ENCODE results near the gene MCCC2.
"Not testable (repeated sequence)": the region's sequence is repeated elsewhere in the genome, so short reads cannot be mapped to it uniquely, and the experiment has no call there.

The MCCC2 gene

DNA sequence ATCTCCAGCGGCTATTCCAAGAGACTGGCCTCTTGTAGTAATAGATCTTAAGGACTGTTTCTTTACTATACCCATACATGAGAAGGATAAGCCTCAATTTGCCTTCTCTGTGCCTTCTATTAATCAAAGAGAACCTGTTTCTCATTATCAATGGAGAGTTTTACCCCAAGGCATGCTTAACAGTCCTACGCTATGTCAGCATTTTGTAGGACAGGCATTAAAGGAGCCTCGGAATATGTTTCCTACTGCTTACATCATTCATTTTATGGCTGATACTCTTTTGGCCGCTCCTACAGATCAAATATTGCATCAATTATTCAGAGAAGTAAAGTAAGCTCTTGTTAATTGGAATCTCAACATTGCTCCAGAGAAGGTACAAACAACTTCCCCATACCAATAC is 11.6 kb upstream of the MCCC2 start:
- not testable (repeated sequence) for H3K9me3 ChIP-seq (ENCODE audit: control insufficient read depth, low read length); H3K27me3 ChIP-seq (ENCODE audit: control insufficient read depth, insufficient read depth, low read length, poor library complexity, severe bottlenecking); H3K36me3 ChIP-seq (ENCODE audit: control insufficient read depth, insufficient read depth, low read length); H3K27ac ChIP-seq (ENCODE audit: insufficient read depth, low read depth, low read length, poor library complexity, severe bottlenecking); H3K4me1 ChIP-seq (ENCODE audit: control insufficient read depth, insufficient read depth, low read length); H3K4me3 ChIP-seq (ENCODE audit: insufficient read depth, low read depth, low read length)
- WGBS, 2 experiments, result 98 to 99% methylated on average over 4 of the region's 4 CpGs

GRCh38 chr5:71576241-71576640 is 10.9 kb upstream of the MCCC2 start:
- no peaks in the 10 kb centered on the region for H3K9me3 ChIP-seq (ENCODE audit: control insufficient read depth, low read length)
- no peaks in the 10 kb centered on the region for H3K27me3 ChIP-seq (ENCODE audit: control insufficient read depth, insufficient read depth, low read length, poor library complexity, severe bottlenecking)
- WGBS, 2 experiments, result 97 to 100% methylated on average over 3 of the region's 3 CpGs
- no peak overlapping the region for H3K27ac ChIP-seq (ENCODE audit: insufficient read depth, low read depth, low read length, poor library complexity, severe bottlenecking)
- no peaks in the 10 kb centered on the region for H3K4me1 ChIP-seq (ENCODE audit: control insufficient read depth, insufficient read depth, low read length)
- no peak overlapping the region for H3K4me3 ChIP-seq (ENCODE audit: insufficient read depth, low read depth, low read length)
- no peaks in the 10 kb centered on the region for H3K36me3 ChIP-seq (ENCODE audit: control insufficient read depth, insufficient read depth, low read length)

- H3K36me3 ChIP-seq (ENCODE audit: control insufficient read depth, insufficient read depth, low read length); H3K27ac ChIP-seq (ENCODE audit: insufficient read depth, low read depth, low read length, poor library complexity, severe bottlenecking); H3K27me3 ChIP-seq (ENCODE audit: control insufficient read depth, insufficient read depth, low read length, poor library complexity, severe bottlenecking); H3K9me3 ChIP-seq (ENCODE audit: control insufficient read depth, low read length); H3K4me1 ChIP-seq (ENCODE audit: control insufficient read depth, insufficient read depth, low read length); H3K4me3 ChIP-seq (ENCODE audit: insufficient read depth, low read depth, low read length): not testable (repeated sequence)
- 94 to 95% methylated on average over 5 to 6 of the region's 6 CpGs for WGBS, 2 experiments
These were observed 9.3 kb upstream of the MCCC2 start for GRCh38 chr5:71577839-71578238.

- H3K4me3 ChIP-seq (ENCODE audit: insufficient read depth, low read depth, low read length), result no peak overlapping the region
- 92 to 94% methylated on average over 4 of the region's 4 CpGs for WGBS, 2 experiments
- H3K27ac ChIP-seq (ENCODE audit: insufficient read depth, low read depth, low read length, poor library complexity, severe bottlenecking), result no peak overlapping the region
These were observed 4.1 kb upstream of the MCCC2 start for GRCh38 chr5:71582945-71583584.

DNA sequence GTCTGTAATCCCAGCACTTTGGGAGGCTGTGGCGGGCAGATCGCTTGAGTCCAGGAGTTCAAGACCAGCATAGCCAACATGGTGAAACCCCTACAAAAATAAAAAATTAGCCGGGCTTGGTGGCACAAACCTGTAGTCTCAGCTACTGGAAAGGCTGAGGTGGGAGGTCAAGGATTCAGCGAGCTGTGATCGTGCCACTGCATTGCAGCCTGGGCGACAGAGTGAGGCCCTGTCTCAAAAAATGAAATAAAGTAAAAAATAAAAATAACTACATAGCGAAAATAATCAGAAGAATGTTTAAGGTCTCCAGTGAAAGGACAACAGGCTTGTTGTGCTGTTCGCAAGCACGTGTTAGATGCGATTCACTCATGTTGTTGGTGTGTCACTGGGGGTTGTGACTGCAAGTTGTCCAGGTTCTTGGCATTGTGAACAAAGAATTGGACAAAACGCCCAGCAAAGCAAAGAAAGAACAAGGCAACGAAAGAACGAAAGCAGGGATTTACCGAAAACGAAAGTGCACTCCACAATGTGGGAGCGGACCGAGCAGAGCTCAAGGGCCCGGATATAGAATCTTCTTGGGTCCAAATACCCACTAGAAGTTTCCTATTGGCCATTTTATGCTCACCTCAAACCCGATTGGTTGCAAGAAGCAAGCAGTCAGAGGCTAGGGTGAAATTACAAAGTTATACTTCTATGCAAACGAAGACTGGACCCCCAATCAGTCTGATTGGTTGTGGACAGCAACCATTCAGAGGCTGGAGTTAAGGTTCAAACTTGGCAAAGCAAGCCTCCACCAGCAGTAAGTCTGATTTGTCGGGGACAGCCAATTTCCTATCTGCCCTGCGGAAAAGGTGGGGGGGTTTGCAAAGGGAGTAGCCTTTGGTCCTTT is 844 bp upstream of the MCCC2 start:
- Histone ChIP-seq H3K36me3 (ENCODE audit: control insufficient read depth, insufficient read depth, low read length) (no peaks in the 10 kb centered on the region), H3K27ac (ENCODE audit: insufficient read depth, low read depth, low read length, poor library complexity, severe bottlenecking) (no peak overlapping the region), H3K4me3 (ENCODE audit: insufficient read depth, low read depth, low read length) (peak overlapping the region; percentile 73), H3K27me3 (ENCODE audit: control insufficient read depth, insufficient read depth, low read length, poor library complexity, severe bottlenecking) (no peaks in the 10 kb centered on the region), H3K9me3 (ENCODE audit: control insufficient read depth, low read length) (no peaks in the 10 kb centered on the region), H3K4me1 (ENCODE audit: control insufficient read depth, insufficient read depth, low read length) (no peaks in the 10 kb centered on the region)
- 90% methylated on average over 22 of the region's 22 CpGs for WGBS, 2 experiments

More at GRCh38 chr5:71582945-71583584, 4.1 kb upstream of the MCCC2 start:
- Histone ChIP-seq H3K4me1 (ENCODE audit: control insufficient read depth, insufficient read depth, low read length) (no peaks in the 10 kb centered on the region), H3K9me3 (ENCODE audit: control insufficient read depth, low read length) (no peaks in the 10 kb centered on the region), H3K36me3 (ENCODE audit: control insufficient read depth, insufficient read depth, low read length) (no peaks in the 10 kb centered on the region), H3K27me3 (ENCODE audit: control insufficient read depth, insufficient read depth, low read length, poor library complexity, severe bottlenecking) (no peaks in the 10 kb centered on the region)

- Histone ChIP-seq H3K27me3 (ENCODE audit: control insufficient read depth, insufficient read depth, low read length, poor library complexity, severe bottlenecking) (no peaks in the 10 kb centered on the region), H3K36me3 (ENCODE audit: control insufficient read depth, insufficient read depth, low read length) (no peaks in the 10 kb centered on the region), H3K9me3 (ENCODE audit: control insufficient read depth, low read length) (no peaks in the 10 kb centered on the region), H3K27ac (ENCODE audit: insufficient read depth, low read depth, low read length, poor library complexity, severe bottlenecking) (peak overlapping the region; percentile 69), H3K4me3 (ENCODE audit: insufficient read depth, low read depth, low read length) (peak overlapping the region; percentile 73), H3K4me1 (ENCODE audit: control insufficient read depth, insufficient read depth, low read length) (no peaks in the 10 kb centered on the region)
- WGBS, 2 experiments, result 75 to 78% methylated on average over 18 to 19 of the region's 19 CpGs
These were observed 809 bp downstream of the MCCC2 start for GRCh38 chr5:71587766-71588532.

- Histone ChIP-seq H3K36me3 (ENCODE audit: control insufficient read depth, insufficient read depth, low read length) (no peaks in the 10 kb centered on the region), H3K27me3 (ENCODE audit: control insufficient read depth, insufficient read depth, low read length, poor library complexity, severe bottlenecking) (no peaks in the 10 kb centered on the region), H3K4me3 (ENCODE audit: insufficient read depth, low read depth, low read length) (no peak overlapping the region), H3K9me3 (ENCODE audit: control insufficient read depth, low read length) (no peaks in the 10 kb centered on the region), H3K27ac (ENCODE audit: insufficient read depth, low read depth, low read length, poor library complexity, severe bottlenecking) (no peak overlapping the region), H3K4me1 (ENCODE audit: control insufficient read depth, insufficient read depth, low read length) (no peaks in the 10 kb centered on the region)
- 96 to 97% methylated on average over 2 of the region's 2 CpGs for WGBS, 2 experiments
These were observed 1.4 kb downstream of the MCCC2 start for GRCh38 chr5:71588533-71588885.

- H3K9me3 ChIP-seq (ENCODE audit: control insufficient read depth, low read length), result no peaks in the 10 kb centered on the region
- no peak overlapping the region for H3K27ac ChIP-seq (ENCODE audit: insufficient read depth, low read depth, low read length, poor library complexity, severe bottlenecking)
- no peaks in the 10 kb centered on the region for H3K27me3 ChIP-seq (ENCODE audit: control insufficient read depth, insufficient read depth, low read length, poor library complexity, severe bottlenecking)
- H3K4me1 ChIP-seq (ENCODE audit: control insufficient read depth, insufficient read depth, low read length), result no peaks in the 10 kb centered on the region
- no peaks in the 10 kb centered on the region for H3K36me3 ChIP-seq (ENCODE audit: control insufficient read depth, insufficient read depth, low read length)
- 0% methylated on average over 1 of the region's 2 CpGs; no CpG with 5 or more reads in 1 of the 2 experiments for WGBS, 2 experiments
- no peak overlapping the region for H3K4me3 ChIP-seq (ENCODE audit: insufficient read depth, low read depth, low read length)
These were observed 2.8 kb downstream of the MCCC2 start for GRCh38 chr5:71589903-71590302.

DNA sequence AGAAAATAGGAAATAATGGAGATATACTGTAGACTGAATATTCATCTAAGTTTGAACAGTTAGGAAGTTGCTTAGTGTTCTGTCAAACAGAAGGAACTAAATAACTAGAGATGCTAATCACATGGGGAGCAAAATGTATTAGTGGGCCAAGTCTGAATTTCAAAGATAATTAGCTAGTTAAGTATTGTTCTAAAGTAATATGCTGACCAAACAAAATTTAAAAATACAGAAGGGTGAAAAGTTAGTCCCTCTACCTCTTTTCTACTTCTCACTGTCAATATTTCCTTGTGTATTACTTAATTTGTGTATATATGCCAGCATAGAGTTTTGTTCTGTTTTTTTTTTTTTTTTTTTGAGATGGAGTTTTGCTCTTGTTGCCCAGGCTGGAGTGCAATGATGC is 4.0 kb downstream of the MCCC2 start:
- H3K4me3 ChIP-seq (ENCODE audit: insufficient read depth, low read depth, low read length), result no peak overlapping the region
- no peak overlapping the region for H3K27ac ChIP-seq (ENCODE audit: insufficient read depth, low read depth, low read length, poor library complexity, severe bottlenecking)

GRCh38 chr5:71596169-71596568 is 9.0 kb downstream of the MCCC2 start:
- no peaks in the 10 kb centered on the region for H3K9me3 ChIP-seq (ENCODE audit: control insufficient read depth, low read length)
- H3K27me3 ChIP-seq (ENCODE audit: control insufficient read depth, insufficient read depth, low read length, poor library complexity, severe bottlenecking), result no peaks in the 10 kb centered on the region
- H3K36me3 ChIP-seq (ENCODE audit: control insufficient read depth, insufficient read depth, low read length), result peaks cover 11% of the 10 kb centered on the region
- no peak overlapping the region for H3K4me3 ChIP-seq (ENCODE audit: insufficient read depth, low read depth, low read length)
- H3K27ac ChIP-seq (ENCODE audit: insufficient read depth, low read depth, low read length, poor library complexity, severe bottlenecking), result no peak overlapping the region
- WGBS, 2 experiments, result 92 to 95% methylated on average over 4 of the region's 4 CpGs
- no peaks in the 10 kb centered on the region for H3K4me1 ChIP-seq (ENCODE audit: control insufficient read depth, insufficient read depth, low read length)

More for the DNA sequence above, 4.0 kb downstream of the MCCC2 start:
- Histone ChIP-seq H3K4me1 (ENCODE audit: control insufficient read depth, insufficient read depth, low read length) (no peaks in the 10 kb centered on the region), H3K36me3 (ENCODE audit: control insufficient read depth, insufficient read depth, low read length) (no peaks in the 10 kb centered on the region), H3K27me3 (ENCODE audit: control insufficient read depth, insufficient read depth, low read length, poor library complexity, severe bottlenecking) (no peaks in the 10 kb centered on the region), H3K9me3 (ENCODE audit: control insufficient read depth, low read length) (no peaks in the 10 kb centered on the region)
